ENCODE measurements around the gene DDX55. TPM values are rescaled to one million over a fixed set of nuclear protein-coding genes. Genes with fewer than 3 reads are reported as not detected.
"Not testable (repeated sequence)": the region's sequence is repeated elsewhere in the genome, so short reads cannot be mapped to it uniquely, and the experiment has no call there.

DDX55 gene
- total RNA-seq, 1 experiment from 2014 or later: 50.0 TPM

- H3K4me2 ChIP-seq (ENCODE audit: low read length): no peak overlapping the region
- ChIA-PET CTCF (no interaction called here), POLR2A (ENCODE audit: unreplicated experiment) (interaction anchor here (0.5 kb wide), 1 partner anchor 209 kb away, joined by 5 read pairs; the partner anchor contains the start of gene SBNO1)
- no peak overlapping the region for H3K27ac ChIP-seq (ENCODE audit: low read length)
- H3K36me3 ChIP-seq (ENCODE audit: low read depth, low read length): no peaks in the 10 kb centered on the region
- no peak overlapping the region for H3K9ac ChIP-seq (ENCODE audit: low read length)
- intact Hi-C loops (cut with micrococcal nuclease): no loop called here
- H3K9me3 ChIP-seq (ENCODE audit: low read length): no peaks in the 10 kb centered on the region
- H3K27me3 ChIP-seq (ENCODE audit: low read length): no peaks in the 10 kb centered on the region
- H3K9me2 ChIP-seq (replicated peaks; ENCODE audit: low read length): no peaks in the 10 kb centered on the region
- no TSS peak for BruUV-seq (replicated peaks)
- DNase-seq: no peak
- no peaks in the 10 kb centered on the region for H3K4me1 ChIP-seq (ENCODE audit: insufficient read depth, low read length)
- ATAC-seq: no peak
- H4K20me1 ChIP-seq (ENCODE audit: low read length): no peaks in the 10 kb centered on the region
- no peaks in the 10 kb centered on the region for H3F3A ChIP-seq (ENCODE audit: low read length, unreplicated experiment)
- H3K79me2 ChIP-seq (ENCODE audit: low read length): no peaks in the 10 kb centered on the region
- no peak for TF ChIP-seq CTCF (conservative IDR thresholded peaks at IDR 0.05; ENCODE audit: low read depth, low read length)
- TF ChIP-seq EZH2 (IDR thresholded peaks at IDR 0.05; ENCODE audit: low read length, unreplicated experiment): no peak
- TF ChIP-seq EZH2phosphoT487 (IDR thresholded peaks at IDR 0.05; ENCODE audit: borderline replicate concordance, low read length): no peak
- H3K4me3 ChIP-seq (ENCODE audit: low read length): no peak overlapping the region
- no peak overlapping the region for H2AFZ ChIP-seq (ENCODE audit: low read length)
Observed at GRCh38 chr12:123573870-123574269, 28.0 kb upstream of the DDX55 start.

GRCh38 chr12:123576611-123577010 is 25.3 kb upstream of the DDX55 start:
- TF ChIP-seq CTCF (conservative IDR thresholded peaks at IDR 0.05; ENCODE audit: low read depth, low read length): no peak
- no peak for TF ChIP-seq EZH2 (IDR thresholded peaks at IDR 0.05; ENCODE audit: low read length, unreplicated experiment)
- no peak for TF ChIP-seq EZH2phosphoT487 (IDR thresholded peaks at IDR 0.05; ENCODE audit: borderline replicate concordance, low read length)
- H3K4me3 ChIP-seq (ENCODE audit: low read length): no peak overlapping the region
- no peak overlapping the region for H3K27ac ChIP-seq (ENCODE audit: low read length)
- ChIA-PET CTCF (no interaction called here), POLR2A (ENCODE audit: unreplicated experiment) (no interaction called here)
- H3K9ac ChIP-seq (ENCODE audit: low read length): no peak overlapping the region
- no peaks in the 10 kb centered on the region for H3K9me3 ChIP-seq (ENCODE audit: low read length)
- DNase-seq (no peak), ATAC-seq (no peak)
- H3K27me3 ChIP-seq (ENCODE audit: low read length): no peaks in the 10 kb centered on the region
- intact Hi-C loops (cut with micrococcal nuclease): no loop called here
- no TSS peak for BruUV-seq (replicated peaks)
- H2AFZ ChIP-seq (ENCODE audit: low read length): no peak overlapping the region
- no peaks in the 10 kb centered on the region for H3K36me3 ChIP-seq (ENCODE audit: low read depth, low read length)
- H3K4me2 ChIP-seq (ENCODE audit: low read length): no peak overlapping the region
- H3K9me2 ChIP-seq (replicated peaks; ENCODE audit: low read length): no peaks in the 10 kb centered on the region
- H3K79me2 ChIP-seq (ENCODE audit: low read length): no peaks in the 10 kb centered on the region
- no peaks in the 10 kb centered on the region for H4K20me1 ChIP-seq (ENCODE audit: low read length)
- H3K4me1 ChIP-seq (ENCODE audit: insufficient read depth, low read length): peaks cover 6% of the 10 kb centered on the region
- no peaks in the 10 kb centered on the region for H3F3A ChIP-seq (ENCODE audit: low read length, unreplicated experiment)

GRCh38 chr12:123578243-123578642 is 23.7 kb upstream of the DDX55 start:
- DNase-seq: no peak
- no peak overlapping the region for H3K4me3 ChIP-seq (ENCODE audit: low read length)
- no peak for TF ChIP-seq EZH2phosphoT487 (IDR thresholded peaks at IDR 0.05; ENCODE audit: borderline replicate concordance, low read length)
- TF ChIP-seq EZH2 (IDR thresholded peaks at IDR 0.05; ENCODE audit: low read length, unreplicated experiment): no peak
- no peak for TF ChIP-seq CTCF (conservative IDR thresholded peaks at IDR 0.05; ENCODE audit: low read depth, low read length)
- no peaks in the 10 kb centered on the region for H3K9me2 ChIP-seq (replicated peaks; ENCODE audit: low read length)
- BruUV-seq (replicated peaks): no TSS peak
- H4K20me1 ChIP-seq (ENCODE audit: low read length): no peaks in the 10 kb centered on the region
- peaks cover 14% of the 10 kb centered on the region for H3K79me2 ChIP-seq (ENCODE audit: low read length)
- H3K9ac ChIP-seq (ENCODE audit: low read length): no peak overlapping the region
- H3K36me3 ChIP-seq (ENCODE audit: low read depth, low read length): no peaks in the 10 kb centered on the region
- H3K4me2 ChIP-seq (ENCODE audit: low read length): no peak overlapping the region
- no peaks in the 10 kb centered on the region for H3K9me3 ChIP-seq (ENCODE audit: low read length)
- H3K27ac ChIP-seq (ENCODE audit: low read length): no peak overlapping the region
- H3K27me3 ChIP-seq (ENCODE audit: low read length): no peaks in the 10 kb centered on the region
- ChIA-PET POLR2A (ENCODE audit: unreplicated experiment) (no interaction called here), CTCF (no interaction called here)
- intact Hi-C loops (cut with micrococcal nuclease): no loop called here
- peaks cover 11% of the 10 kb centered on the region for H3K4me1 ChIP-seq (ENCODE audit: insufficient read depth, low read length)
- no peak overlapping the region for H2AFZ ChIP-seq (ENCODE audit: low read length)
- no peak for ATAC-seq
- no peaks in the 10 kb centered on the region for H3F3A ChIP-seq (ENCODE audit: low read length, unreplicated experiment)

GRCh38 chr12:123578829-123579228 is 23.1 kb upstream of the DDX55 start:
- H2AFZ ChIP-seq (ENCODE audit: low read length); H3K27ac ChIP-seq (ENCODE audit: low read length); H3K9me2 ChIP-seq (replicated peaks; ENCODE audit: low read length); H4K20me1 ChIP-seq (ENCODE audit: low read length); POLR2A ChIA-PET (ENCODE audit: unreplicated experiment); H3K4me2 ChIP-seq (ENCODE audit: low read length); H3F3A ChIP-seq (ENCODE audit: low read length, unreplicated experiment); intact Hi-C loops (cut with micrococcal nuclease); DNase-seq; H3K9ac ChIP-seq (ENCODE audit: low read length); CTCF ChIA-PET; H3K27me3 ChIP-seq (ENCODE audit: low read length); H3K9me3 ChIP-seq (ENCODE audit: low read length); ATAC-seq; H3K36me3 ChIP-seq (ENCODE audit: low read depth, low read length); H3K4me3 ChIP-seq (ENCODE audit: low read length); BruUV-seq (replicated peaks): not testable (repeated sequence)
- peaks cover 11% of the 10 kb centered on the region for H3K4me1 ChIP-seq (ENCODE audit: insufficient read depth, low read length)
- H3K79me2 ChIP-seq (ENCODE audit: low read length): peaks cover 17% of the 10 kb centered on the region

All from PC-3 (cell line).